ENCODE results near the gene CNTNAP2. TPM values are rescaled to one million over a fixed set of nuclear protein-coding genes. Genes with fewer than 3 reads are reported as not detected.

CNTNAP2 gene
- total and polyA plus RNA-seq, 8 donors, result 0.94 to 42.5 (median 38.6) TPM

- H3K36me3 ChIP-seq, result no peaks in the 10 kb centered on the region
- DNase-seq (no peak), ATAC-seq (no peak)
- H3K27ac ChIP-seq, result no peak overlapping the region
- H3K9me3 ChIP-seq, result no peaks in the 10 kb centered on the region
- no peaks in the 10 kb centered on the region for H3K4me1 ChIP-seq
- H3K27me3 ChIP-seq, result no peaks in the 10 kb centered on the region
- H3K4me3 ChIP-seq, result no peak overlapping the region
- intact Hi-C loops (cut with DNase I), result no loop called here
- no peak for TF ChIP-seq CTCF (IDR thresholded peaks at IDR 0.05)
Observed at GRCh38 chr7:146291900-146292299, 175.3 kb downstream of the CNTNAP2 start.

- Histone ChIP-seq H3K4me1 (no peaks in the 10 kb centered on the region), H3K27ac (no peak overlapping the region), H3K4me3 (no peak overlapping the region), H3K9me3 (no peaks in the 10 kb centered on the region), H3K36me3 (no peaks in the 10 kb centered on the region), H3K27me3 (no peaks in the 10 kb centered on the region)
- ATAC-seq (no peak), DNase-seq (no peak)
- no peak for TF ChIP-seq CTCF (IDR thresholded peaks at IDR 0.05)
- intact Hi-C loops (cut with DNase I), result no loop called here
Observed at GRCh38 chr7:146296028-146296427, 179.4 kb downstream of the CNTNAP2 start.

GRCh38 chr7:146314962-146315361 lies 198.4 kb downstream of the CNTNAP2 start:
- Histone ChIP-seq H3K36me3 (no peaks in the 10 kb centered on the region), H3K27me3 (no peaks in the 10 kb centered on the region), H3K27ac (no peak overlapping the region), H3K4me1 (no peaks in the 10 kb centered on the region), H3K4me3 (no peak overlapping the region), H3K9me3 (peaks cover 0 to 16% of the 10 kb centered on the region in 2 donors)
- no peak for ATAC-seq
- DNase-seq, result no peak
- no peak for TF ChIP-seq CTCF (IDR thresholded peaks at IDR 0.05)
- intact Hi-C loops (cut with DNase I), result no loop called here

- Histone ChIP-seq H3K27ac (no peak overlapping the region), H3K4me3 (no peak overlapping the region), H3K27me3 (no peaks in the 10 kb centered on the region), H3K4me1 (no peaks in the 10 kb centered on the region), H3K9me3 (peaks cover 0 to 4% of the 10 kb centered on the region in 2 donors), H3K36me3 (no peaks in the 10 kb centered on the region)
- intact Hi-C loops (cut with DNase I), result no loop called here
- no peak for TF ChIP-seq CTCF (IDR thresholded peaks at IDR 0.05)
- DNase-seq (no peak), ATAC-seq (no peak)
Observed at GRCh38 chr7:146319629-146320028, 203.0 kb downstream of the CNTNAP2 start.

GRCh38 chr7:146321301-146321700 lies 204.7 kb downstream of the CNTNAP2 start:
- intact Hi-C loops (cut with DNase I), result no loop called here
- no peak for DNase-seq
- Histone ChIP-seq H3K27me3 (no peaks in the 10 kb centered on the region), H3K4me3 (no peak overlapping the region), H3K4me1 (no peaks in the 10 kb centered on the region), H3K36me3 (no peaks in the 10 kb centered on the region), H3K9me3 (peaks cover 0 to 4% of the 10 kb centered on the region in 2 donors), H3K27ac (no peak overlapping the region)
- no peak for TF ChIP-seq CTCF (IDR thresholded peaks at IDR 0.05)
- no peak for ATAC-seq

All from left lung (tissue), 10 donors.